HG03571 (cell line): ENCODE results near the gene EVC2.

ENCODE experiments used
- ATAC-seq: cut with Tn5 transposase; IDR thresholded peaks from one replicate; pipeline ENCODE4 v1.9.1; 2021; ENCODE audit not compliant: unreplicated experiment

The EVC2 gene

GRCh38 chr4:5686338-5686737 lies 22.0 kb downstream of the EVC2 start:
- no peak for ATAC-seq

- ATAC-seq = no peak
Observed at GRCh38 chr4:5685296-5685695, 23.1 kb downstream of the EVC2 start.

GRCh38 chr4:5683566-5683965 lies 24.8 kb downstream of the EVC2 start:
- ATAC-seq = no peak

- ATAC-seq = no peak
Observed at GRCh38 chr4:5678977-5679376, 29.4 kb downstream of the EVC2 start.

GRCh38 chr4:5676763-5677162 lies 31.6 kb downstream of the EVC2 start:
- no peak for ATAC-seq

GRCh38 chr4:5666741-5667140 lies 41.6 kb downstream of the EVC2 start:
- no peak for ATAC-seq

GRCh38 chr4:5664778-5665177 lies 43.6 kb downstream of the EVC2 start:
- ATAC-seq = no peak

GRCh38 chr4:5662555-5662954 lies 45.8 kb downstream of the EVC2 start:
- no peak for ATAC-seq

GRCh38 chr4:5661237-5661636 lies 47.1 kb downstream of the EVC2 start:
- ATAC-seq = no peak

GRCh38 chr4:5660185-5660584 lies 48.2 kb downstream of the EVC2 start:
- no peak for ATAC-seq

- no peak for ATAC-seq
Observed at GRCh38 chr4:5658974-5659373, 49.4 kb downstream of the EVC2 start.

GRCh38 chr4:5656415-5656814 lies 51.9 kb downstream of the EVC2 start:
- ATAC-seq = no peak

- ATAC-seq = no peak
Observed at GRCh38 chr4:5654791-5655190, 53.6 kb downstream of the EVC2 start.

GRCh38 chr4:5651089-5651488 lies 57.3 kb downstream of the EVC2 start:
- no peak for ATAC-seq

- no peak for ATAC-seq
Observed at GRCh38 chr4:5650040-5650439, 58.3 kb downstream of the EVC2 start.

- no peak for ATAC-seq
Observed at GRCh38 chr4:5647351-5647750, 61.0 kb downstream of the EVC2 start.

- no peak for ATAC-seq
Observed at GRCh38 chr4:5640096-5640495, 68.3 kb downstream of the EVC2 start.

GRCh38 chr4:5639556-5639955 lies 68.8 kb downstream of the EVC2 start:
- ATAC-seq = no peak

GRCh38 chr4:5638976-5639375 lies 69.4 kb downstream of the EVC2 start:
- no peak for ATAC-seq

GRCh38 chr4:5638316-5638715 lies 70.0 kb downstream of the EVC2 start:
- ATAC-seq = no peak

GRCh38 chr4:5636766-5637670 lies 71.3 kb downstream of the EVC2 start:
- ATAC-seq = no peak

- no peak for ATAC-seq
Observed at GRCh38 chr4:5635826-5636195, 72.5 kb downstream of the EVC2 start.

- ATAC-seq = no peak
Observed at GRCh38 chr4:5632571-5632970, 75.8 kb downstream of the EVC2 start.
